HL-60 (cell line): Measurements from ENCODE around the gene CCDC82.

Experiments
- DNase-seq, 2 experiments: peaks; one replicate each; pipeline ENCODE4 v3.0.0-alpha.2; 2010 to 2020; ENCODE audit warnings: low read depth in 1 of 2, low spot score in 1 of 2
- H3K27ac ChIP-seq: fragments of 250-450 bp; sonication (Bioruptor Pico); replicated peaks from 2 replicates; pipeline ENCODE4 v1.5.1; 2020; ENCODE audit warnings: mild to moderate bottlenecking, moderate library complexity
- H3K27me3 ChIP-seq: fragments of 250-450 bp; sonication (Bioruptor Pico); 2 replicates; pipeline ENCODE4 v1.5.1; 2021; ENCODE audit warnings: mild to moderate bottlenecking, moderate library complexity; ENCODE audit not compliant: insufficient read depth, poor library complexity, severe bottlenecking
- H3K4me3 ChIP-seq: replicated peaks from 2 replicates; pipeline ENCODE4 v1.5.1; 2011; ENCODE audit warnings: mild to moderate bottlenecking, control low read depth, low read length; ENCODE audit not compliant: insufficient read depth
- CTCF ChIP-seq: IDR thresholded peaks from one replicate; pipeline ENCODE4 v1.5.1; 2011; ENCODE audit warnings: low read length, control low read depth, inconsistent platforms; ENCODE audit not compliant: insufficient read depth
- GABPA ChIP-seq: IDR thresholded peaks from 2 replicates; pipeline ENCODE4 v1.6.1; 2012; ENCODE audit warnings: low read depth
- POLR2AphosphoS5 ChIP-seq: IDR thresholded peaks from 2 replicates; pipeline ENCODE4 v1.6.1; 2012; ENCODE audit warnings: low read depth
- REST ChIP-seq: IDR thresholded peaks from 2 replicates; pipeline ENCODE4 v1.6.1; 2012; ENCODE audit warnings: low read depth; ENCODE audit not compliant: insufficient replicate concordance
- SPI1 ChIP-seq: IDR thresholded peaks from 2 replicates; pipeline ENCODE4 v1.6.1; 2012; ENCODE audit warnings: low read depth, mild to moderate bottlenecking, borderline replicate concordance

The CCDC82 gene

GRCh38 chr11:96323642-96323985 lies 66.1 kb downstream of the CCDC82 start:
- no peak for TF ChIP-seq CTCF
- no peak for TF ChIP-seq POLR2AphosphoS5
- no peak for TF ChIP-seq SPI1
- no peak for TF ChIP-seq REST
- no peak for TF ChIP-seq GABPA
- H3K4me3 ChIP-seq = no peak overlapping the region
- DNase-seq = no peak
- no peaks in the 10 kb centered on the region for H3K27me3 ChIP-seq
- H3K27ac ChIP-seq = no peak overlapping the region

GRCh38 chr11:96322775-96323641 lies 66.7 kb downstream of the CCDC82 start:
- Histone ChIP-seq H3K27ac (no peak overlapping the region), H3K27me3 (no peaks in the 10 kb centered on the region), H3K4me3 (no peak overlapping the region)
- TF ChIP-seq CTCF = no peak
- DNase-seq = no peak

GRCh38 chr11:96321091-96321490 lies 68.6 kb downstream of the CCDC82 start:
- no peak for TF ChIP-seq CTCF
- no peak for TF ChIP-seq REST
- TF ChIP-seq POLR2AphosphoS5 = no peak
- TF ChIP-seq GABPA = no peak
- no peak for TF ChIP-seq SPI1
- DNase-seq = no peak
- Histone ChIP-seq H3K27ac (no peak overlapping the region), H3K4me3 (no peak overlapping the region), H3K27me3 (no peaks in the 10 kb centered on the region)
